Epithelial cell of umbilical artery (primary cell): Measurements from ENCODE around the gene AURKB. TPM values are rescaled to one million over a fixed set of nuclear protein-coding genes. Genes with fewer than 3 reads are reported as not detected.

ENCODE experiments used
- total RNA-seq: library from RNA; depleted of rRNA; stranded (reverse); fragments of >200 nt; gene quantifications from 2 replicates; pipeline ENCODE4 v1.2.3, GENCODE V29; 2014

The AURKB gene
- total RNA-seq: 41.3 and 62.6 TPM in 2 replicates

GRCh38 chr17:8209907-8210760, at the start of gene AURKB:
Gene AURKB (minus strand): TSS chr17:8210575. CDS start chr17:8210224, 351 bp downstream.

DNA sequence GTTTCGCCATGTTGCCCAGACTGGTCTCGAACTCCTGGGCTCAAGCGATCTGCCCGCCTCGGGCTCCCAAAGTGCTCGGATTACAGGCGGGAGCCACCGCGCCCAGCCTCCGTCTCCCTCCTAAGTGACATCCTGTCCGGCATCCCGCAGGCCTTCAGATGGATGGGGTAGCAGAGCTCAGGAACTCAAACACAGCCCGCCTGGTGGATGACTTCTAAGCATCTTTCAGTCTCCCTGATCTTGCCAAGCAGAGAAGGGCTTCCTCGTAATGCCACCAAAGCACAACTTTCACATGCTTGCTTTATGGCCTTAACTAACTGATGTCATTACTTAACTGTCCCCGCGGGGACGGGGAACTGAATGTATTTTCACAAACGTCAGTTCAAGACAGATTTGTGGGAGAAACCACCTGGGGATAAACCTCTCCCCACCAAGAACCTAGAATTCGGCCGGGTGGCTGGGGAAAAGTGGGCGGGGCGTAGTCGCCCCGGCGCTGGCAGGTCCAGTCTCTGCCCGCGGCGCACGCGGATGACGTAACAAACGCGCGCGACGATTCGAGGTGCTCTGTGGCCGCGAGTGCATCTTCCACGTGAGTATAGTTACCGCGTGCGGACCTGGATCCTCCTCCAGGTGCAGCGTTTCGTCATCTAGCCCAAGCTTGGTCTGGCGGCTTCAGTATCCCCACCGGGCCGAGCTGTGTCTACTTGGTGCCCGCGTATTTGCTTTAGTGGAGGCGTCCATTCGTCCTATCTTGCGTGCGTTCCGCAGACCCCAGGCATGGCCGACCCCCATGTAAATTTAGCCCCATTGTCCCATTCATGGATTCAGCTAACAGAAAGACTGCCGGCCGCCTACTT, 38.6 kb upstream of the AURKB start, which contains the start of gene PFAS:
TSS of gene PFAS (plus strand) at position 539 of the 857 bp plus-strand sequence. CDS start 4,649 bp downstream, outside the sequence.

DNA sequence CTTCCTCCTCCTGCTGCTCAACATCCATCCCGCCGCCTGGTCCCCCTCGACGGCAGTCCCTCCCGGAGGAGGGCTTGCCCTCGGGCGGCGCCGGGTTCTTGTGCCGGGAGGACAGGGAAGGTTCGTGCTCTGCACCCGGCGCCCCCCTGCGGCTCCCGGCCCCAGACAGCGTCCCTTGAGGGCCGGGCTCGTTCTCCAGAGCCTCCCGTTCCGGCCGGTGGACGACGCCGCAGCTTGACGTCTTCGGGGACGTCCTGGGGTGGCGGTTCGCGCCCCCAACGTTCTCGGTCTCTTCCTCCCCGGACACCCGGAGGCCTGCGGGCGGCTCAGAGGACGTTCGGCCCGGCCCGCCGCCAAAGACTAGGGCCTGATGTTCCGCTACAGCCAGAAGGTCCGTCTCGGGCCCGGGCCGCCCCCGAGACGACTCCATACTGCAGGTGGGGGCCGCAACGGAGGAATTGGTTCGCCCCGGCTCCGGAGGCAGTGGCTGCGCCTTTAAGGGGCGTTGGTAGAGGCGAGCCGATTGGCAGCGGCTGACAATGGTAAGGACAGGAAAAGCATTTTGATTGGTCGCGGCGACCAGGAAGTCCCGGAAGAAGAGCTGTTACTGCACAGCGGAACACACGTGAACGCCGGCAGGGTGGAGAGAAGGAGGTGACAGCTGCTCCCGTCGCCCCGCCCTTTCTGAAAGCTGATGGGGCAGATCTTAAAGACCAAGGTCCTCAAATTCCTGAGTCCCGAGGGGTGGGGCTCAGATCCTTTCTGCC, 20.5 kb downstream of the AURKB start, which contains the start of gene BORCS6:
TSS of gene BORCS6 (minus strand) at position 470 of the 767 bp plus-strand sequence. CDS start at position 430, 40 bp downstream.

DNA sequence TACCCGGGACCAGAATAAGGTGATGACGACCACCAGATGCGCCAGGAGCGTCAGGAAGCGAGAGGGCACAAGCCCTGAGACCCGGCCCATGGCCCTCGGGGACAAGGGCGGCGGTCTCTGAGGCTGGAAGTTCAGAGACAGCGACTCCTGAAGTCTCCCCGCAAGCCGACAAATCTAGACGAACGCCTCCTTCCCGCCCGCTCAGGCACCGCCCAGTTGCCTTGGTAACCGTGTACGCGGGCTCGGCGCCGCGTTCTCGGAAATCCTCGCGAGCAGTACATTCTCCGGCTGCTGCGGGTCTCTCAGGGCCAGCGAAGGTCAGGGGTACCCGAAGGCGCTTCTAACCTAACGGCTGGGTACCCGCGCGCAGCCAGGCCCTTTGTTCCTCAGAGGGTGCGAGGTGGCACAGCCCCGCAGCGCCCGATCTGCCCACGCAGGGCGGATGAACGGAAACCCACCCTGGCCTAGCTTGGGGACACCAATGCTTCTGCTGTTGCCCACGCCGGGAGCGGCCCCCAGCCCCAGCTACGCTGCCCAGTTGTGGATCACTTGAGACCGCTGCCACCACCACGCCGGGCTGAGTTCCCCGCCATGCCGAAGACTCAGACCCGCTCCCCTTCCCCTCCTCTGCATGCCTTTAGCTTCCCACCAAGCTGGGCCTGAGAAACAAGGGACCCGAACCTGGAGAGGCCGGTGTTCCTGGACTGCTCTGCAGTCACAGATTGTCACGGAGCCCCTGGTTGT, 34.0 kb downstream of the AURKB start, which contains the start of gene TMEM107:
TSS of gene TMEM107 (minus strand) at position 184 of the 744 bp plus-strand sequence. CDS start at position 90, 94 bp downstream.

DNA sequence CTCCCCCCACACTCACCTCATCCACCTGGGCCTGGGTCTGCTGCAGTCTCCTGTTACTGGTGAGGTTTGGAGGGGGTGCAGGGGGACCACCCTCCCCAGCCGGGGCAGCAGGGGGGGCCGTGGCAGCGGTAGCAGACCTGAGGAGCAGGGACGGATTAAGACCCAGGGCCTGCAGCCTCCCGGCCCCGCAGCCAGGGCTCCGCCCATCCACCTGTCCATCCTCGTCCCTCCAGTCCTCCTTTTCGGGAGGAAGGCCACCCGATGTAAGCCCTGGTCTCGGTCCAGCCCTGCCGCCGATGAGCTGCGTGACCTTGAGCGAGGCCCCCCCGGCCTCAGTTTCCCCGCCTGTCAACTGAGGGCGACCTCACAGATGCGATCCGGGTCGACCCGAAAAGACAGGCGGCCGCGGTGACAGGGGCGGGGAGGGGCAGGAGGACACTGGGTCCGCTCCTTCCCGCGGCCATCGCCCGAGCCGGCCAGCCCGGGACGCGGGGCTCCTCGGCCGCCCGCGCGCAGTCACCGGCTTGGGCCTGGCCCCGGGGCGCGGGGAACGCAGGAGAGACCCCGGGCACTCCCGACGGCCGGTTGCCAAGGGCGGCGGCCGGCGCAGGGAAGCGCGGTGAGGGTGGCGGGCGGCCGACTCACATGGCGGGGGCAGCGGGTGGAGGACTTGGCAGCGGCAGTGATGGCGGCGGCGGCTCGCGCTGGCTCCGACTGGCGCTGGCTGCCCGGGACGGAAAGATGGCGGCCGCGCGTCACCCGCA, 48.0 kb downstream of the AURKB start, which contains the start of gene VAMP2:
TSS of gene VAMP2 (minus strand) at position 716 of the 764 bp plus-strand sequence. CDS start at position 647, 69 bp downstream.

Other genes with a start within 250 kb of the AURKB start
- not detected in 2 replicates for gene GUCY2D, start 208.0 kb downstream of the AURKB start, total RNA-seq
- not detected in 2 replicates for gene ALOX15B, start 171.5 kb downstream of the AURKB start, total RNA-seq
- gene ALOX12B, start 122.9 kb downstream of the AURKB start, total RNA-seq: not detected in 2 replicates
- gene ALOXE3, start 92.1 kb downstream of the AURKB start, total RNA-seq: under 0.01 TPM in 1 of 2 replicates, not detected in the other
- not detected in 2 replicates for gene HES7, start 86.5 kb downstream of the AURKB start, total RNA-seq
- gene PER1, start 58.2 kb downstream of the AURKB start, total RNA-seq: 2.9 and 3.2 TPM in 2 replicates
- 4.2 and 8.1 TPM in 2 replicates for gene VAMP2, start 47.6 kb downstream of the AURKB start, total RNA-seq
- gene TMEM107, start 34.2 kb downstream of the AURKB start, total RNA-seq: 24.8 and 44.5 TPM in 2 replicates
- 9.1 and 9.3 TPM in 2 replicates for gene BORCS6, start 20.4 kb downstream of the AURKB start, total RNA-seq
- gene CTC1, start 37.5 kb upstream of the AURKB start, total RNA-seq: 3.6 and 5.0 TPM in 2 replicates
- 37.0 and 39.2 TPM in 2 replicates for gene PFAS, start 38.7 kb upstream of the AURKB start, total RNA-seq
- 13.3 and 16.3 TPM in 2 replicates for gene RANGRF, start 78.1 kb upstream of the AURKB start, total RNA-seq
- gene SLC25A35, start 84.8 kb upstream of the AURKB start, total RNA-seq: 0.15 and 1.3 TPM in 2 replicates
- 14.0 and 16.3 TPM in 2 replicates for gene ARHGEF15, start 99.7 kb upstream of the AURKB start, total RNA-seq
- not detected in 2 replicates for gene ODF4, start 129.3 kb upstream of the AURKB start, total RNA-seq
- 4,516 and 5,400 TPM in 2 replicates for gene RPL26, start 172.6 kb upstream of the AURKB start, total RNA-seq
- not detected in 2 replicates for gene RNF222, start 187.3 kb upstream of the AURKB start, total RNA-seq
- gene NDEL1, start 225.3 kb upstream of the AURKB start, total RNA-seq: 34.2 and 39.3 TPM in 2 replicates